NCI-H524 (cell line): ENCODE results near the gene PERP.

Source experiments
- DNase-seq, 2 experiments: peaks; one replicate each; lab custom pipeline; 2025; lab: John Stamatoyannopoulos, UW

PERP gene

GRCh38 chr6:138044972-138045371, 62.2 kb downstream of the PERP start:
- no peak for DNase-seq

- no peak for DNase-seq
Measured at GRCh38 chr6:138044458-138044857, 62.8 kb downstream of the PERP start.
